Globus pallidus (tissue), 1 donor: ENCODE data around the gene CUX1.

ENCODE experiments used
- DNase-seq: peaks from one replicate; pipeline ENCODE4 v3.0.0-alpha.2; 2015; ENCODE audit warnings: low spot score

The CUX1 gene

GRCh38 chr7:102185796-102186195, 368.4 kb downstream of the CUX1 start:
- no peak for DNase-seq

GRCh38 chr7:102186306-102186705, 368.9 kb downstream of the CUX1 start:
- DNase-seq = no peak

- no peak for DNase-seq
Measured at GRCh38 chr7:102188746-102189145, 371.3 kb downstream of the CUX1 start.

- DNase-seq = no peak
Measured at GRCh38 chr7:102189756-102190155, 372.3 kb downstream of the CUX1 start.

- DNase-seq = no peak
Measured at GRCh38 chr7:102190776-102191350, 373.4 kb downstream of the CUX1 start.

GRCh38 chr7:102191556-102192379, 374.3 kb downstream of the CUX1 start:
- DNase-seq = no peak

- DNase-seq = no peak
Measured at GRCh38 chr7:102192790-102193189, 375.4 kb downstream of the CUX1 start.

GRCh38 chr7:102193806-102194205, 376.4 kb downstream of the CUX1 start:
- DNase-seq = no peak

GRCh38 chr7:102195361-102195760, 377.9 kb downstream of the CUX1 start:
- DNase-seq = no peak

GRCh38 chr7:102196028-102196427, 378.6 kb downstream of the CUX1 start:
- no peak for DNase-seq

- DNase-seq = no peak
Measured at GRCh38 chr7:102197161-102197560, 379.7 kb downstream of the CUX1 start.

GRCh38 chr7:102197599-102197998, 380.2 kb downstream of the CUX1 start:
- DNase-seq = no peak

- DNase-seq = no peak
Measured at GRCh38 chr7:102198417-102198956, 381.1 kb downstream of the CUX1 start.

GRCh38 chr7:102201576-102201975, 384.1 kb downstream of the CUX1 start:
- DNase-seq = no peak

- DNase-seq = no peak
Measured at GRCh38 chr7:102202556-102202955, 385.1 kb downstream of the CUX1 start.

- no peak for DNase-seq
Measured at GRCh38 chr7:102203218-102203617, 385.8 kb downstream of the CUX1 start.

- DNase-seq = no peak
Measured at GRCh38 chr7:102204212-102204611, 386.8 kb downstream of the CUX1 start.

- peak; percentile 8 for DNase-seq
Measured at GRCh38 chr7:102205915-102206314, 388.5 kb downstream of the CUX1 start.

- no peak for DNase-seq
Measured at GRCh38 chr7:102208826-102209225, 391.4 kb downstream of the CUX1 start.

- DNase-seq = no peak
Measured at GRCh38 chr7:102210787-102211186, 393.4 kb downstream of the CUX1 start.

- no peak for DNase-seq
Measured at GRCh38 chr7:102211590-102212550, 394.4 kb downstream of the CUX1 start.

- no peak for DNase-seq
Measured at GRCh38 chr7:102214477-102215072, 397.1 kb downstream of the CUX1 start.
